HepG2 (cell line): ENCODE data around the gene INF2. TPM values are rescaled to one million over a fixed set of nuclear protein-coding genes. Genes with fewer than 3 reads are reported as not detected.

Experiments
- ATAD3A ChIP-seq: sonication (generic); formaldehyde crosslinking; IDR thresholded peaks from 2 replicates; pipeline ENCODE4 v1.4.0; 2020; ENCODE audit warnings: missing genetic modification reagents
- MTF2 ChIP-seq: sonication (generic); formaldehyde crosslinking; IDR thresholded peaks from 2 replicates; pipeline ENCODE4 v1.5.0; 2020; ENCODE audit warnings: missing genetic modification reagents, borderline replicate concordance
- SCMH1 ChIP-seq: sonication (generic); formaldehyde crosslinking; IDR thresholded peaks from 2 replicates; pipeline ENCODE4 v1.9.0; 2021; ENCODE audit warnings: missing genetic modification reagents, mild to moderate bottlenecking, borderline replicate concordance
- SMC3 ChIP-seq: IDR thresholded peaks from 2 replicates; pipeline ENCODE4 v1.6.1; 2011; ENCODE audit warnings: low read length, improper control_type of control experiment
- SNAI1 ChIP-seq: sonication (generic); formaldehyde crosslinking; IDR thresholded peaks from 2 replicates; pipeline ENCODE4 v1.5.0; 2020; ENCODE audit warnings: mild to moderate bottlenecking, missing genetic modification reagents, borderline replicate concordance
- SRSF9 ChIP-seq: fragments of 200-400 bp; formaldehyde crosslinking; IDR thresholded peaks from 2 replicates; pipeline ENCODE4 v1.6.1; 2018; ENCODE audit warnings: borderline replicate concordance, mild to moderate bottlenecking, low read depth, low read length; ENCODE audit not compliant: insufficient read depth, poor library complexity, severe bottlenecking
- XBP1 ChIP-seq: sonication (generic); formaldehyde crosslinking; IDR thresholded peaks from 2 replicates; pipeline ENCODE4 v1.5.0; 2020; ENCODE audit warnings: missing genetic modification reagents
- ZNF160 ChIP-seq: sonication (generic); formaldehyde crosslinking; IDR thresholded peaks from 2 replicates; pipeline ENCODE4 v1.8.0; 2022; ENCODE audit warnings: mild to moderate bottlenecking, inconsistent platforms, missing genetic modification reagents
- ZNF343 ChIP-seq: sonication (generic); formaldehyde crosslinking; IDR thresholded peaks from 2 replicates; pipeline ENCODE4 v1.4.0; 2020; ENCODE audit warnings: mild to moderate bottlenecking, missing genetic modification reagents
- ZNF350 ChIP-seq: sonication (generic); formaldehyde crosslinking; IDR thresholded peaks from 2 replicates; pipeline ENCODE4 v1.4.0; 2020; ENCODE audit warnings: mild to moderate bottlenecking, low read depth, missing genetic modification reagents, borderline replicate concordance
- ZNF430 ChIP-seq: sonication (generic); formaldehyde crosslinking; IDR thresholded peaks from 2 replicates; pipeline ENCODE4 v1.9.0; 2021; ENCODE audit warnings: mild to moderate bottlenecking, missing genetic modification reagents
- ZNF550 ChIP-seq: sonication (generic); formaldehyde crosslinking; IDR thresholded peaks from 2 replicates; pipeline ENCODE4 v1.4.0; 2020; ENCODE audit warnings: mild to moderate bottlenecking, missing genetic modification reagents, borderline replicate concordance
- polyA plus RNA-seq, 8 experiments: library from polyadenylated mRNA; depleted of rRNA in 3 of 8; stranded (reverse) in 7 of 8; unstranded in 1 of 8; fragments of >200 nt; fragmentation: Illumina TruSeq in 4 of 8; extraction: Trizol in 4 of 8; gene quantifications; 2 replicates each; pipeline versions ENCODE4 v1.2.1 to v1.2.3, GENCODE V29; 2011 to 2016; ENCODE audit warnings: low read depth in 4 of 8, missing spikeins in 1 of 8, mixed read lengths in 1 of 8; ENCODE audit not compliant: insufficient read depth in 1 of 8
- total RNA-seq, 5 experiments: library from RNA; depleted of rRNA; stranded (reverse); fragments of >200 nt; fragmentation: Illumina TruSeq; extraction: Trizol; gene quantifications; 2 replicates each; pipeline ENCODE4 v1.2.3, GENCODE V29; 2016; ENCODE audit warnings: low read depth in 1 of 5
- TF ChIP-seq, protein P1 (sequence below): sonication (generic); formaldehyde crosslinking; IDR thresholded peaks from 2 replicates; pipeline ENCODE4 v1.4.0; 2020; ENCODE audit warnings: missing genetic modification reagents
- TF ChIP-seq, protein P2 (sequence below): sonication (generic); formaldehyde crosslinking; IDR thresholded peaks from 2 replicates; pipeline ENCODE4 v1.4.0; 2020; ENCODE audit warnings: missing genetic modification reagents, borderline replicate concordance
- TF ChIP-seq, protein P3 (sequence below): sonication (generic); formaldehyde crosslinking; IDR thresholded peaks from 2 replicates; pipeline ENCODE4 v1.8.0; 2023; ENCODE audit warnings: mild to moderate bottlenecking, missing genetic modification reagents
- TF ChIP-seq, protein P4 (sequence below): IDR thresholded peaks from 2 replicates; pipeline ENCODE4 v1.6.1; 2012; ENCODE audit warnings: inconsistent platforms
- TF ChIP-seq, protein P5 (sequence below): sonication (generic); formaldehyde crosslinking; IDR thresholded peaks from 2 replicates; pipeline ENCODE4 v1.9.0; 2021; ENCODE audit warnings: missing genetic modification reagents, mild to moderate bottlenecking, borderline replicate concordance

INF2 gene
- total and polyA plus RNA-seq, 2 of the 13 experiments (the other 11 are each of a cell fraction or from before 2014, with no cell fraction given) = 16.4 to 26.4 TPM

DNA sequence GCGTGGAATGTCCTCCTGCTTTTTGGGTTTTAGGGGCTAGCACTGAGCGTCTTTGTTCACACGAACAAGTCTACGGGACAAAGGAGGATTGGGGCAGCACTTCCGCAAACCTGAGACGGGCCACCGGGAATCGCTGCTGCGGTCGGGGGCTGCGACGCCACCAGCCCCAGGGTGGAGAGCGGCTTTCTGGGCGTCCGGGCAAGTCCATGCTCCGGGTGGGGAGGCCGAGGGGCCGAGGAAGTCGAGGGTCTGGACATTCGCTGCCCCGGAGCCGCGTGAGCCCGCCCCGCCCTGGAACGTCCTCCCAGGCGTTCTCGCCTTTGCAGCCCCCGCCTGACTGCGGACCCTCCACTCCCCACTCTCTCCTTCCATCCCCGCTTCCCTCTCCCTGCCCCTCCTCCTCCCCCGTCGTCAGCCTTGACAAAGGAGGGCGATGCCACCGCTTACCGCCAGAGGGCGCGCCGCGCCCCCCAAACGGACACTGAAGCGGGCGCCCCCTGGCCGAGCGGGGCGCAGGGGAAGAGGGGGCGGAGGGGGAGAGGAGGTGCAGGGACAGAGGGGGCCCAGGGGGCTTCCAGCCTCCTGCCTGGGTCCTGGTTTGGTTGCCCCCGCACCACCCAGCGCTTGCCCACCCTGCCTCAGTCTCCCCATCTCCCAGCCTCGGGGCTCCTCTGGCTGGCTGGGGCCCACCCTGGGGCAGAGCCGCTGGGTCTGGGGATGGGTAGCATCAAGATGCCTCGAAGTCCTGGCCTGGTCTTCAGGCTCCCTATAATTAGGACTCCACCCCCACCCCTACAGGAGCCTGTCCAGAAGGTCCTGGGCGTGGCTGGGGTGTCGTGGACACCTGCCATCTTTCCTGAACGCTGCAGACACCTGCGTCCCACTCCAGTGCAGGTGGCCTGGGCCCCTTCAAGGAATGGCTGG, 39.1 kb upstream of the INF2 start (continued):
- TF ChIP-seq, protein P1, sequence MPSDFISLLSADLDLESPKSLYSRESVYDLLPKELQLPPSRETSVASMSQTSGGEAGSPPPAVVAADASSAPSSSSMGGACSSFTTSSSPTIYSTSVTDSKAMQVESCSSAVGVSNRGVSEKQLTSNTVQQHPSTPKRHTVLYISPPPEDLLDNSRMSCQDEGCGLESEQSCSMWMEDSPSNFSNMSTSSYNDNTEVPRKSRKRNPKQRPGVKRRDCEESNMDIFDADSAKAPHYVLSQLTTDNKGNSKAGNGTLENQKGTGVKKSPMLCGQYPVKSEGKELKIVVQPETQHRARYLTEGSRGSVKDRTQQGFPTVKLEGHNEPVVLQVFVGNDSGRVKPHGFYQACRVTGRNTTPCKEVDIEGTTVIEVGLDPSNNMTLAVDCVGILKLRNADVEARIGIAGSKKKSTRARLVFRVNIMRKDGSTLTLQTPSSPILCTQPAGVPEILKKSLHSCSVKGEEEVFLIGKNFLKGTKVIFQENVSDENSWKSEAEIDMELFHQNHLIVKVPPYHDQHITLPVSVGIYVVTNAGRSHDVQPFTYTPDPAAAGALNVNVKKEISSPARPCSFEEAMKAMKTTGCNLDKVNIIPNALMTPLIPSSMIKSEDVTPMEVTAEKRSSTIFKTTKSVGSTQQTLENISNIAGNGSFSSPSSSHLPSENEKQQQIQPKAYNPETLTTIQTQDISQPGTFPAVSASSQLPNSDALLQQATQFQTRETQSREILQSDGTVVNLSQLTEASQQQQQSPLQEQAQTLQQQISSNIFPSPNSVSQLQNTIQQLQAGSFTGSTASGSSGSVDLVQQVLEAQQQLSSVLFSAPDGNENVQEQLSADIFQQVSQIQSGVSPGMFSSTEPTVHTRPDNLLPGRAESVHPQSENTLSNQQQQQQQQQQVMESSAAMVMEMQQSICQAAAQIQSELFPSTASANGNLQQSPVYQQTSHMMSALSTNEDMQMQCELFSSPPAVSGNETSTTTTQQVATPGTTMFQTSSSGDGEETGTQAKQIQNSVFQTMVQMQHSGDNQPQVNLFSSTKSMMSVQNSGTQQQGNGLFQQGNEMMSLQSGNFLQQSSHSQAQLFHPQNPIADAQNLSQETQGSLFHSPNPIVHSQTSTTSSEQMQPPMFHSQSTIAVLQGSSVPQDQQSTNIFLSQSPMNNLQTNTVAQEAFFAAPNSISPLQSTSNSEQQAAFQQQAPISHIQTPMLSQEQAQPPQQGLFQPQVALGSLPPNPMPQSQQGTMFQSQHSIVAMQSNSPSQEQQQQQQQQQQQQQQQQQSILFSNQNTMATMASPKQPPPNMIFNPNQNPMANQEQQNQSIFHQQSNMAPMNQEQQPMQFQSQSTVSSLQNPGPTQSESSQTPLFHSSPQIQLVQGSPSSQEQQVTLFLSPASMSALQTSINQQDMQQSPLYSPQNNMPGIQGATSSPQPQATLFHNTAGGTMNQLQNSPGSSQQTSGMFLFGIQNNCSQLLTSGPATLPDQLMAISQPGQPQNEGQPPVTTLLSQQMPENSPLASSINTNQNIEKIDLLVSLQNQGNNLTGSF (CRISPR knock-in tag) = no peak
- 0 out of 2 replicates have a peak, but pooled peaks have one; percentile 38 for TF ChIP-seq ZNF430 (CRISPR knock-in tag)
- TF ChIP-seq SRSF9 = no peak
- TF ChIP-seq, protein P2, sequence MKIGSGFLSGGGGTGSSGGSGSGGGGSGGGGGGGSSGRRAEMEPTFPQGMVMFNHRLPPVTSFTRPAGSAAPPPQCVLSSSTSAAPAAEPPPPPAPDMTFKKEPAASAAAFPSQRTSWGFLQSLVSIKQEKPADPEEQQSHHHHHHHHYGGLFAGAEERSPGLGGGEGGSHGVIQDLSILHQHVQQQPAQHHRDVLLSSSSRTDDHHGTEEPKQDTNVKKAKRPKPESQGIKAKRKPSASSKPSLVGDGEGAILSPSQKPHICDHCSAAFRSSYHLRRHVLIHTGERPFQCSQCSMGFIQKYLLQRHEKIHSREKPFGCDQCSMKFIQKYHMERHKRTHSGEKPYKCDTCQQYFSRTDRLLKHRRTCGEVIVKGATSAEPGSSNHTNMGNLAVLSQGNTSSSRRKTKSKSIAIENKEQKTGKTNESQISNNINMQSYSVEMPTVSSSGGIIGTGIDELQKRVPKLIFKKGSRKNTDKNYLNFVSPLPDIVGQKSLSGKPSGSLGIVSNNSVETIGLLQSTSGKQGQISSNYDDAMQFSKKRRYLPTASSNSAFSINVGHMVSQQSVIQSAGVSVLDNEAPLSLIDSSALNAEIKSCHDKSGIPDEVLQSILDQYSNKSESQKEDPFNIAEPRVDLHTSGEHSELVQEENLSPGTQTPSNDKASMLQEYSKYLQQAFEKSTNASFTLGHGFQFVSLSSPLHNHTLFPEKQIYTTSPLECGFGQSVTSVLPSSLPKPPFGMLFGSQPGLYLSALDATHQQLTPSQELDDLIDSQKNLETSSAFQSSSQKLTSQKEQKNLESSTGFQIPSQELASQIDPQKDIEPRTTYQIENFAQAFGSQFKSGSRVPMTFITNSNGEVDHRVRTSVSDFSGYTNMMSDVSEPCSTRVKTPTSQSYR (CRISPR knock-in tag) = peak; percentile 71; the same call in 1 of the 2 replicates
- TF ChIP-seq, protein P3, sequence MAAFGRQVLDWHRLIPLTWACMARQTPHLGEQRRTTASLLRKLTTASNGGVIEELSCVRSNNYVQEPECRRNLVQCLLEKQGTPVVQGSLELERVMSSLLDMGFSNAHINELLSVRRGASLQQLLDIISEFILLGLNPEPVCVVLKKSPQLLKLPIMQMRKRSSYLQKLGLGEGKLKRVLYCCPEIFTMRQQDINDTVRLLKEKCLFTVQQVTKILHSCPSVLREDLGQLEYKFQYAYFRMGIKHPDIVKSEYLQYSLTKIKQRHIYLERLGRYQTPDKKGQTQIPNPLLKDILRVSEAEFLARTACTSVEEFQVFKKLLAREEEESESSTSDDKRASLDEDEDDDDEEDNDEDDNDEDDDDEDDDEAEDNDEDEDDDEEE (CRISPR knock-in tag) = no peak
- no peak for TF ChIP-seq SCMH1
- no peak for TF ChIP-seq XBP1 (CRISPR knock-in tag)
- no peak for TF ChIP-seq ZNF550 (CRISPR knock-in tag)
- peak; percentile 65; the same call in 1 of the 2 replicates for TF ChIP-seq MTF2 (CRISPR knock-in tag)
- TF ChIP-seq ZNF343 (CRISPR knock-in tag) = no peak
- TF ChIP-seq, protein P4, sequence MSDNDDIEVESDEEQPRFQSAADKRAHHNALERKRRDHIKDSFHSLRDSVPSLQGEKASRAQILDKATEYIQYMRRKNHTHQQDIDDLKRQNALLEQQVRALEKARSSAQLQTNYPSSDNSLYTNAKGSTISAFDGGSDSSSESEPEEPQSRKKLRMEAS = peak; percentile 41; the same call in 1 of the 2 replicates
- TF ChIP-seq SNAI1 = no peak
- peak; percentile 48; the same call in 1 of the 2 replicates for TF ChIP-seq SMC3
- TF ChIP-seq ZNF350 (CRISPR knock-in tag) = peak; percentile 21; the same call in 1 of the 2 replicates
- no peak for TF ChIP-seq ATAD3A (CRISPR knock-in tag)
- TF ChIP-seq ZNF160 = no peak
- TF ChIP-seq, protein P5, sequence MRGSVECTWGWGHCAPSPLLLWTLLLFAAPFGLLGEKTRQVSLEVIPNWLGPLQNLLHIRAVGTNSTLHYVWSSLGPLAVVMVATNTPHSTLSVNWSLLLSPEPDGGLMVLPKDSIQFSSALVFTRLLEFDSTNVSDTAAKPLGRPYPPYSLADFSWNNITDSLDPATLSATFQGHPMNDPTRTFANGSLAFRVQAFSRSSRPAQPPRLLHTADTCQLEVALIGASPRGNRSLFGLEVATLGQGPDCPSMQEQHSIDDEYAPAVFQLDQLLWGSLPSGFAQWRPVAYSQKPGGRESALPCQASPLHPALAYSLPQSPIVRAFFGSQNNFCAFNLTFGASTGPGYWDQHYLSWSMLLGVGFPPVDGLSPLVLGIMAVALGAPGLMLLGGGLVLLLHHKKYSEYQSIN = no peak
